Left renal pelvis (tissue), 4 donors: ENCODE measurements around the gene SNPH. TPM values are rescaled to one million over a fixed set of nuclear protein-coding genes. Genes with fewer than 3 reads are reported as not detected.

Source experiments
- DNase-seq, 4 donors: peaks; one replicate each; pipeline ENCODE4 v3.0.0-alpha.2; 2013; ENCODE audit warnings: low read depth in 4 of 4, low spot score in 3 of 4
- polyA plus RNA-seq, 4 donors: library from polyadenylated mRNA; unstranded; fragments of 120-200 nt; gene quantifications; one replicate each; pipeline ENCODE4 v1.2.1, GENCODE V29; 2013; ENCODE audit not compliant: insufficient read length in 4 of 4

Gene SNPH
- polyA plus RNA-seq, 4 donors = 2.2 to 4.0 (median 3.4) TPM

DNA sequence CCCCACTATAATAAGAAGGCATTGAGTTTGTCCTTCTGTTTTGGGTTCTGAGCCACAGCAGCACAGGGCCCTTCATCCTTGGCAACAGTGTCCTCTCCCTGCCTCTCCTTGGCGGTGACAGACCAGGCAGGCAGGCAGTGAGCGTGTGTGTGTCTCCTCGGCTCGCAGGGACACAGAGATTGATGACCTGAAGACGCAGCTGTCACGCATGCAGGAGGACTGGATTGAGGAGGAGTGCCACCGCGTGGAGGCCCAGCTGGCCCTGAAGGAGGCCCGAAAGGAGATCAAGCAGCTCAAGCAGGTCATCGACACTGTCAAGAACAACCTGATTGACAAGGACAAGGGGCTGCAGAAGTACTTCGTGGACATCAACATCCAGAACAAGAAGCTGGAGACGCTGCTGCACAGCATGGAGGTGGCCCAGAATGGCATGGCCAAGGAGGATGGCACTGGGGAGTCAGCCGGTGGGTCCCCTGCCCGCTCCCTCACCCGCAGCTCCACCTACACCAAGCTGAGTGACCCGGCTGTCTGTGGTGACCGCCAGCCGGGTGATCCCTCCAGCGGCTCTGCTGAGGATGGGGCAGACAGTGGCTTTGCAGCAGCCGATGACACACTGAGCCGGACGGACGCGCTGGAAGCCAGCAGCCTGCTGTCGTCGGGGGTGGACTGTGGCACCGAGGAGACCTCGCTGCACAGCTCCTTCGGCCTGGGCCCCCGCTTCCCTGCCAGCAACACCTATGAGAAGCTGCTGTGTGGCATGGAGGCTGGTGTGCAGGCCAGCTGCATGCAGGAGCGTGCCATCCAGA lies 38.8 kb downstream of the SNPH start:
- no peak for DNase-seq

DNA sequence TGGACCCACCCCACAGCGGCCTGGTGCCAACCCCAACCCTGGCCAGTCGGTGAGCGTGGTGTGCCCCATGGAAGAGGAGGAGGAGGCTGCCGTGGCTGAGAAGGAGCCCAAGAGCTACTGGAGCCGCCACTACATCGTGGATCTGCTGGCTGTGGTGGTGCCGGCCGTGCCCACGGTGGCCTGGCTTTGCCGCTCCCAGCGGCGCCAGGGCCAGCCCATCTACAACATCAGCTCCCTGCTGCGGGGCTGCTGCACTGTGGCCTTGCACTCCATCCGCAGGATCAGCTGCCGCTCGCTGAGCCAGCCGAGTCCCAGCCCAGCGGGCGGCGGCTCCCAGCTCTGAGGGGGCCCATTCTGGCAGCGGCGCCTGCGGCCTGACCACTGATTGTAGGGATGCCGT lies 39.6 kb downstream of the SNPH start:
- DNase-seq = no peak

DNA sequence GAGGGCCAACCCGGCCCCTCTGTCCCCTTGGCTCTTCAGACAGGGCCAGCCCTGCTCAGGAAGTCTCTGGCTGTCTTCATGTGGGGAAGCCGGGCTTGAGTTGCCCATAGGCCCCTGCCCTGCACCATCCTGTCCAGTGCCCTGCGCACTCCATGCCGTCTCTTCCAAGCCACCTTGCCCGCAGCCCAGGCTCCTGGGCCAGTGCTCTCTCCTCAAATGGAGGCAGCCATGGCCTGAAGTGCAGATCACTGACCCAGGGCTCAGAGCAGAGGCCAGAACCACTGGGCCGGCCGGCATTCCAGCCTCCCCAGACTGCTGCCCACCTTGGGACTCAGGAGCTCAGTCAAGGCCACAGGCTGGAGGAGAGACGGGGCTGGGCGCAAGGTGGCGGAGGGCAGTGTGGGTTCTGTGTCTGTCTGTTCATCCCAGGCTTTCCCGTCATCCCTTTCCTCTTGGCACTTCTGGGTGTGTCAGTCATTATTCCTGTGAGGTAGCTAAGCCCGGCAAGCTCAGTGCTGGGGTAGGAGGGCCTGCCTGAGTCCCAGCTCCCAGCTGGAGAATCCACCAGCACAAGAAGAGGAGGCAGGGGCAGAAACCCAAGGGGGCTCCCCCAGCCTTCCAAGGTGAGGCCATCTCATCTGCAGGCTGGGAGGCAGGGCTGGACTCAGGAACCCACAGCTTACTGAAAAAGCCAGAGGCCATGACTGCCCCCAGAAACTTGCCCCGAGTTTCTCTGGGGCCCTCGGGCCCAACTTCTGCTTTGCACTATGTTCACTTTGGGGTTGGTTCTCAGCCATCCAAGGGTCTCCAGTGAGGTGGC lies 40.4 kb downstream of the SNPH start:
- DNase-seq = no peak

DNA sequence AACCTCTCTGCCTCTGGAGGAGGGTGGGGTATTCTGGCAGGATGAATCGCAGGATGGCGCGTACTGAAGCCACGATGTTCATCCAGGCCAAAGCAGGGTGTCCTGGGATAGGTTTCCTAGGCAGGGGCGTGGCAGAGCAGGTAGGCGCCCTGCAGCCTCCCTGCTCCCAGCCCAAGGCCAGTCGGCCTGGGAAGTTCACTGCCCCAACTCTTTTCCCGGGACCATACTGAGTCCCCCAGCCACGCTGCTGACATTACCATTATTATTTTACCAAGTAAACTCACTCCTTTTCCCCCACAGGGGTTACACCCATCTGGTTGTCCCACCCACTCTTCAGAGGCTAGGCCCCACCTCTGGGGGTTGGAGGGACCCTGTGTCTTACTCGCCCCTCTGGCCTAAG lies 41.1 kb downstream of the SNPH start:
- no peak for DNase-seq

DNA sequence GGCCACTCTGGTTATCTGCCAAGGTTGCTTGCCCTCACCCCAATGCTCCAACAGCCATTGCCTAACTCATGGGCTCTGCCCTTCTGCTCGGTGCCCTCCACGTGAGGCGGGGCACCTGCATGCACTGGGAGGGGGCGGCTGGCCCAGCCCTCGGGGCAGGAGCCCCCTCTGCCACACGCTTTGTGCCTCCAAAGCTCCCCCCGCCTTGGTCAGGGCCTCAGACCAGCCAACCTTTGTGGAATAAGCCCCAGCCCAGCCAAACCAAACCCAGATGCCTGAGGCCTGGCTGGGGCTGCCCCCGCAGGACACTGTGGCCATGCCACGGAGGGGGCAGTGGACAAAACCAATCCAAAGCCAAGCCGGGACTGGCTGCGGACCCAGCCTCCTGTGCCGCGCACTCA lies 41.5 kb downstream of the SNPH start:
- no peak for DNase-seq

DNA sequence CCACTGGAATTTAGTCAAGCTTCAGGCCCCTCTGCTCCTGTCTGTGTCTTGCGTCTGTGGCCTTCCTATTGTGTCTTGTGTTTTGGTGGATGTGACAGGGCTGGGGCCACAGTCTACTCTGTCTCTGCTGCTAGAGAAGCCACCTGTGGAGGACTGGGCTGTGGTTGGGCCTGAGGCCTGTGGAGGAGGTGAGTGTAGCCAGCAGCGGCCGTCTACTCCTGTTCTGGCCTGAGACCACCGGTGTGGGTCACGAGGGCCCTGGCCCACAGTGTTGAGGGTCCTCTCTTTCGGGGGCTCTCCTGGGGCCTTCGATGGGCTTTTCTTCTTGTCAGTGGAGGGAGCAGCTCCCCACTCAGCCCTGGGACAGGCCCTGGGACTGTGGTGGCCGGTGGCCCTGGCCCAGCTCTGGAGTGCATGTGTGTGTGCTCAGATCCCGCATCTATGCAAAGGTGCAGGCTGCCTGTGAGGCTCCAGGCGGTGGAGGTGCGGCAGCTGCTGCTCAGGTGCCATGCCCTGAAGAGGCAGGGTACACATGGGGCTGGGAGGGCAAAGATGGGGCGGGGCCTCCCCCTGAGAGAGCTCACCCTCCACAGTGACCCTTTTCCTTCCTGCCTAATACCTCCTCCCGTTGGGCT lies 42.1 kb downstream of the SNPH start:
- DNase-seq = no peak

DNA sequence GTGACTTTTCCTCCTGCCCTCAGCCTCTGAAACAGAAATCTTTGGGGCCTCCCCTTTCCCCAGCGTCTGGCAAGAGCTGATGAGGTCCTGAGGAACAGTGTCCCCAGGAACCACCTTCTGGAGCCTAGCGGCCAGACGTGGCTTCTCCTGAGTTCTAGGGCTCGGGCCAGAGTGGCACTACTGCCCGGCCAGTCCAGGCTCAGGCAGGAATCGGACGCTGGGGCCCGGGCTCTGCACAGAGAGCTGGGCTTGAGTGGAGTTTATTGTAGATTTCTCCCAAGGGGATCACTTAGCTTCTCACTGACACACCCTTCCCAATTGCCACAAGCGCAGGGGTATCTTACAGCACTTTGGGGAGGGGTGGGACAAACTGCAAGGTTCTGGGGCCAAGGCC lies 42.6 kb downstream of the SNPH start:
- no peak for DNase-seq

DNA sequence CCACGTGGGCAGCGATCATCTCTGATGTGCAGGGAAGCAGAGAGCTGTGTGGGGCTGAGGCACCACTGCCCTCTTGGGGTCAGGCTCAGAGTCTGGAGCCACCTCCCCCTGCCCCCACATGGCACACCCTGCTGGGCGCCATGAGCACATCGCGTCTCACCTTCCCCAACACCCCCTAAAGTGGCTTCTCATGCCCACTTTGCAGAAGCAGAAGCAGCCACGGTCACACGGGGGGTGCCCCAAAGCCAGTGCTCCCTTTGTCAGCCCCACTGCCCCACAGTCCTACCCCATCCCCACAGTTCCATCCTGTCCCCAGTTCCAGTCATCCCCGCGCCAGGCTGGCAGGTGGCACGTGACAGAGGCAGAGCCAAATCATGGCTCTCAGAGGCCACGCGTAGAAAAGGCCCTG lies 43.3 kb downstream of the SNPH start:
- DNase-seq = no peak

DNA sequence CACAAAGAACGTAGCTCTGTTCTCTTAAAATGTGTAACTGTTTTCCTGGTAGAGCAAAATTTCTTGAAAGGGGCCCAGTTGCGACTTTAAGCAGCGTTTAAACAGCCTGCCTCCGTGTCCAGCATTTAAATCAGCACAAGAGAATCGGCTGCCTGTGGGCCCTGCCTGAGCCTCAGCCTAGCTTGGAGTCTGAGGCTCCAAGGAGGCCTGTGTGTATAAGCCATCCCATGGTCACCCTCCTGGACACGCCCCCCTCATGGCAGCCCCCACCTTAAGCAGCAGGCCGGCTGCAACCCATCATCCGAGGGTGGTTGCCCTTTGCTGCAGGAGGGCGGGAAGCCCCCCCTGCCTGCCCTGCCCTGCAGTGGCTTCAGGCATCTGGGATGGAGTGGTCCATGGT lies 44.0 kb downstream of the SNPH start:
- DNase-seq = no peak

DNA sequence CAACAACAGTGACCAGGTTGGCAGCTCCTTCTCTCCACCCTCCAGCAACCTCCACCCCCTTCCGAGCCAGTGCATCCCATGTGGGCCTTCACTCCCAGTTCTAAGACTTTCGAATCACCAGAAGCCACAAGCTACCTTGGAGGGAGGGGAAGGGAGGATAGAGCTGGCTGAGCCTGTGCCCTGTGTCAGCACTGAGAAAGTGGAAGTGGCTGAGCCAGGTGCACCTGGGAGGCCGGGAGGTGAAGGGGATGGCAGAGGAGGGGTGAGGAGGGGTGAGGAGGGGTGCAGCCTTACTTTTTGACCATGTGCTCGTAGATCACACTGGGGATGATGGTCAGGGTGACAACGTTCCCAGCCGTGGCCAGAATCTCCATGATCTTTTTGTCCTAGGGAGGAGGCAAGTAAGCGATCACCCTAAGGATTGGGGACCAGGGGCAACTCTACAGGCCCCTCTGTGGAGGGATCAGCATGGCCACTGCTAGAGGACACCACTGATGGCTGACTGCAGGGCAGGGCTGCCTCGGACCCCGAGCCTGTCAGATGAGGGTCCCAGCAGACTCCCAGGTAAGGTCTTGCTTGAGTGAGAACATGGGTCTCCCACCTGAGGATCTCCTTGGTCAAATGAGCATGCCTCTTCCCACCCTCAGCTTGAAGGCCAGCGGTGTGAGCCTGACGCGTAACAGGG lies 44.6 kb downstream of the SNPH start:
- no peak for DNase-seq

DNA sequence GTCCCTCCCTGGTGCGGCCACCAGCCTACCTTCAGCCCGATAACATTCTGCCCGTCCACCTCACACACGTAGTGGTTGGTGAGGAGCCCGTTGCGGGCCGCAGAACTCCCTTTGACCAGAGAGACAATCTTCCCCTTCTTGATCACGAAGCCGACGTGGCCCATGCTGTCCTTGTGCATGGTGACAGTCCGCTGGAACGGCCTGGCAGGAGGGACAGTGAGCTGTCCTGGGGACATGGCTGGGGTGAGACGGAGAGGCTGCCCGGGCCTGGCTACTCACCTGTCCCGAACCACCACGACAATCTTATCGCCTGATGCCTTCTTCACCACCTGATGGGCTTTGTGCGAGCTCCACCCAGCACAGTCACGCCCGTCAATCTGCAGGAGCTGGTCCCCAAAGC lies 46.2 kb downstream of the SNPH start:
- no peak for DNase-seq

DNA sequence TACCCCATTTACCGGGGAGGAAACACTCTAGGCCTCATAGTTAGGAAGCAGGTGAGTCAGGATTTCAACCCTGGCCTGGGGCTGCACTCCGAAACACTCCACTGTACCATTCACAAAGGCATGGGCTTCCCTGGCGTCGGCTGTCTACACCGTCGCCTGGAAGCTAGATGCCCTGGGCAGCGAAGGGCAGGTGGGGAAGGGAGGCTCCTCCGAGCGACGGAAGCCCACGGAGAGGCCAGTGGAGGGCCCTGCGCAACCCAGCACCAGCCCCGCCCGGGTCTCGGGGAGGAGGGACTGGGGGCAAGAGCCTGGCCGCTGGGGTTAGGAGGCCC lies 46.8 kb downstream of the SNPH start:
- DNase-seq = no peak

DNA sequence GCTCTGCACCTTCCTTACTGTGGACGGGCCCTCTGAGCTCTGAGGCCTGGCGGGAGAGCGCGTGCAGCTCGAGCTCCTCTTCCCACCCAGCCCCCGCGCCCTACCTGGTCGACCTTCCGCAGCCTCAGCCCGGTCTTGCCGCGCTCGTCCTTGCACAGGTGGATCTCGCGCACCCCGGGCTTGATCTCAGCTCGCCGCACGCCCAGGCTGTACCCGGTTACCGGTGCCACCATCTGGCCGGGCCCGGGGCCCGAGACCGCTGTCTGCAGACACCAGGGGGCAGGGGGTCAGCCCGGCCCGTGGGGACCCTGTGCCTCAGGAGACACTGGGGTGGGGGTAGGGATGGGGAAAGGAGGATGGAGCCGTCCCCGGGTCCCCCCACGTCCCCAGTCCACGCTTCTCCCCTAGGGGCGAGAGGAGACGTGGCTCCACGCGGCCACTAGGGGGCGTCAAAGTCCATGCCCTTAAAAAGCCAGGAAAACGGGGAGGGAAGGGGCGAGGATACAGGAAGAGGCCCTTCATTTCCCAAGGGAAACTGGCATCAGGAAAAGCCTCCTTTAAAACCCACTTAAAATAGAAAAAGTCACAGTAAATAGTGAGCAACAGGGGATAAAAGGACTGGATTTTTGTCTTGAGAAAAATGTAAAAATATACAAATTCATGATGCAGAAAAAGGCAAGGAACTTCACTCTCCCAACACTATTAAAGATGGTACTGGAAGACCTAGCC lies 47.3 kb downstream of the SNPH start:
- DNase-seq = peak in 2 of 4 donors; percentile 53 to 66

DNA sequence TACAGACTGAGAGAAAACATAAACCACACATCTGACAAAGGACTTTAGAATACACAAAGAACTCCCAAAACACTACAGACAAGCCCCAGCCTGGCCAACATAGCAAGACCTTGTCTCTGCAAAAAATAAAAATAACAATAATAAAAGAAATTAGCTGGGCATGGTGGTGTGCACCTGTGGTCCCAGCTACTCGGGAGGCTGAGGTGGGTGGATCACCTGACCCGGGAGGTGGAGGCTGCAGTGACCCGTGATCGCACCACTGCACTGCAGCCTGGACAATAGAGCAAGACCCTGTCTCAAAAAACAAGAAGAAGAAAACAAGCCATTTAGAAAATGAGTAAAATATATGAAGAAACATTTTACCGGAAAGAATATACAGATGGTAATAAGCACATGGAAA lies 49.7 kb downstream of the SNPH start:
- DNase-seq = no peak

DNA sequence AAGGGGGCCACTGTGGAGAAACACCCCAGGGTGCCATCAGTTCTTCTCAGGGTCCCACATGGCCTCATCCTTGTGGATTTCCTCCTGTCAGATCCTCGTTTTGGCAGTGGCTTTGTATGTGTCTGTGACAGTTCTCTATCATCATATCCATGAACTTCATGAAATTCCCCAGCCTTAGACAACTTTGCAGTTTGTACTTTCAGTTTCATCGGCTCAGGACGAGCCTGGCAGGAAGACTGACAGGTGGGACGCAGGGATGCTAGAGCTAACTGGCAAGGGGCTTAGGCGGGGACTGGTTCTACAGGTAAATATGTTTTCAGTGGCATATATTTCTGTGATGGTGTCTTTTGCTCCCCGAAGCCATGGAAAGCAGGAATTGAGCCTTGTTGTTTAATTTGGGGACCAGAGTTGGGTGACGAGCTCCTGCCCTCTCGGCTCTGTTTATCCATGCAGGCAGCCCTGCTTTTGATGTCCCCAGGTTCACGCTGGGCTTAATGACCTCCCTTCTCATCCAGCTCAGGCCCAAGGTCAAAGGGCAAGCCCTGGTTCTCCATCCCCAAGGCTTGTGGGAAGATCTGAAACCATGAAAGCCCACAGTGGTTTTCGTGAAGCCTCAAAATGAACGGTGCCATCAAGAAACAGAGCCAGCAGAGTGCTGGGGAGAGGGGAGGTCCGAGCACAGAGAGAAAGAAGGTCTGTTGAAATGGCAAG lies 51.6 kb downstream of the SNPH start:
- no peak for DNase-seq

DNA sequence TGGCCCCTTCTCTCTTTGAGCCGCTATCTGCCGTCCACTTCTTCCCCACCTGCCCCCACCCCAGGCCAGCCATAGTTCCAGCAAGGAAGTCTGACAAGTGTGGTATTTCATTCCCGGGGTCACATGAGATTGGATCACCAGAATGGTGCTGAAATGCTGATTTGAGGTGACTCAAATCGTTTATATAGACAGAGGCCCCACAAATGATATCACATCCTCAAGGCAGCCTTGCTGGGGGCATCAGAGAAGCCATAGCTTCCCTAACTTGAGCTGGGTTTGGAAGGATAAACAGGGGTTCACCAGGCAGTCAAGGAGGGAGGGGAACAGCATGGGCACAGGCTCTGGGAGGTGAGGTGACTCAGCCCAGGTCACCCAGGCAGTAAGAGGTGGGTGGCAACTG lies 53.0 kb downstream of the SNPH start:
- no peak for DNase-seq

DNA sequence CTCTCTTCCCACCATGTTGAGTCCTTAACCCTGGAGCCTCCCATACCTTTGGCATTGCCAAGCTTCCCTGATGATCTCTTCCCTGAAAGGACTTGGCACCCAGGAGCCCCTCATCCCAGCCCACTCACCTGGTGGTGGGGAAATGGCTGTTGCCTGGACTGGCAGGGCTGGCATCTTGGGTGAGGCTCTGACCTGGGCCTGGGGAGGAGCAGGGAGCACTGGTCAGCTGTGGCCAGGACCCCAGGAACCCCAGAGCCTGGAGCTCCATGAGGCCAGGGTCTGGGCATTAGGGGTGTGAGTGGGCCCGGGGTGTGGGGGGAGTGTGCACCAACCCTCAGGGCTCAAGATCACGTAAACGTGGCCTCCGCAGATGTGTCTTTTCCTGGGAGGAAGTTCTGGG lies 53.4 kb downstream of the SNPH start:
- DNase-seq = no peak

DNA sequence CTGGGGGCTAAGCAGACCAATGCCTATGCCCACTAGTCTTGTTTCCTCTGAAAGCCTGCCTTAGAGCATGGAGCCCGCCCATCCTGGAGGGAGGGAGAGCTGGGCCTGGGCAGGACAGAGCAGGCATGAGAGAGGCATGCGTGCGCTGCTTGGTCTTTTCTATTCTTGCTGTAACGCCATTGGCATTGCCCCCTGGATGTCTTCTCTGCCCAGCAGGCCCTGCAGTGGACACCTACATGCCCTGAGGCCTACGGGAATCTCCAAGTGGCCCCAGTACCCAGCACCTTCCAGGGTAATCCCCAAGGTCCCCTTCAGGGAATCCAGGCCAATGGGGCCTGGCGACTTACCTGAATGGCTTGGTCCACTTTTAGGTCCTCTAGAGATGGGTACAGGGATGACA lies 53.9 kb downstream of the SNPH start:
- DNase-seq = no peak

DNA sequence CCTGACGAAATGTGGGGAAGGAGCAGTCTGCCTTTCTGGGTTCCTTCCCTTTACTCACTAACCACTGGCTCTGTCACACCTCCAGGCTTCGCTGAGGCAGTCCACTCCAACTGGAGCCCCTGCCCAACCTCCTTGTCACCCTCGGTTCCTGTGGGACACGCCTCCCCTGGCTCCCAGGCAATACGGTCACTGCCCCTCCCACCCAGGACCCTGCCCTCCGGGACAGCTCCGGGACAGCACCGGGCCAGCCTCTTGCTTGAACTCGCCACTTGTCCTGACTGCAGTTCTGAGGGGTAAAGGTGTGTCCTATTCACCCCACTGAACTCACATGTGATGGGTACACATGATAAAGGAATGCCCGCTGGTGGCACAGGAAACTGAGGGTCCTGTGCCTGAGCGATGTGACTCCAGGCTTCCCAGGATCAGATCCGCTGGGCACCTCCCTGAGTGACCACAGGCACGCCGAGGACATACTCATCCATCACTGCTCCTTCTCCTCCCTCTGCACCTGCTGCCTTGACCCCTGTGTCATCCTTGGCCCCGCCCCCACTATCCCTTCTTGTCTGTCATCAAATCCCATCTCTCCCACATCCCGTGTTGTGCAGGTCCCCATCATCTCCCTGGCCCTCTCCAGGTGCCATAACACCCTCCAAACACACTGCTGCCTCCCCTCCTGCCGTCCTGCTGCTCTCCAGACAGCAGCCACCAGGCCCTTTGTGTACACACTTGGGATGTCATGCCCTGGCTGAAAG lies 55.0 kb downstream of the SNPH start:
- DNase-seq = no peak
